VCaP (cell line): Measurements from ENCODE around the gene BTF3.

Experiments used
- H3K27ac ChIP-seq: fragments of 450-650 bp; 2 replicates; pipeline ENCODE4 v1.5.1; 2017
- CTCF ChIP-seq: fragments of 450-650 bp; conservative IDR thresholded peaks from 2 replicates; pipeline ENCODE4 v1.5.1; 2017; ENCODE audit warnings: mild to moderate bottlenecking, moderate library complexity

Gene BTF3

GRCh38 chr5:73472116-73472515 lies 26.1 kb upstream of the BTF3 start:
- TF ChIP-seq CTCF: no peak
- H3K27ac ChIP-seq: no peak overlapping the region

DNA sequence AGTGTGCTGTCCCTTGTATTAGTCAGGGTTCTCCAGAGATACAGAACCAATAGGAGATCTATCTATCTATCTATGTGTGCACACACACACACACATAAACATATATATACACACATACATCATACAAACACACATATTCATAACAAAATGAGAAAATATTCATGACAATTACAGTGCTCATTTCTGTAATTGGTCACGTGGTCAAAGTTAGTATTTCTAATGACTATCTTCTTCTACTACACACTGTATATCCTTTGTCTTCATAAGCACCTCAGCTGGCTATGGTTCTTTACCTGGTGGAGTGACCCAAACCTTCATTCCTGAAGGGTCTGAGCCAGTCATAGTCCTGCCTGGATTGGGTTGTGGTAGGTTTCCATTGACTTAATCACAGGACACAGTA lies 17.7 kb upstream of the BTF3 start:
- no peak overlapping the region for H3K27ac ChIP-seq
- no peak for TF ChIP-seq CTCF

- no peak overlapping the region for H3K27ac ChIP-seq
- TF ChIP-seq CTCF: no peak
These were observed 15.7 kb upstream of the BTF3 start for GRCh38 chr5:73482383-73483136.

- no peak overlapping the region for H3K27ac ChIP-seq
- TF ChIP-seq CTCF: no peak
These were observed 14.6 kb upstream of the BTF3 start for GRCh38 chr5:73483676-73484075.

DNA sequence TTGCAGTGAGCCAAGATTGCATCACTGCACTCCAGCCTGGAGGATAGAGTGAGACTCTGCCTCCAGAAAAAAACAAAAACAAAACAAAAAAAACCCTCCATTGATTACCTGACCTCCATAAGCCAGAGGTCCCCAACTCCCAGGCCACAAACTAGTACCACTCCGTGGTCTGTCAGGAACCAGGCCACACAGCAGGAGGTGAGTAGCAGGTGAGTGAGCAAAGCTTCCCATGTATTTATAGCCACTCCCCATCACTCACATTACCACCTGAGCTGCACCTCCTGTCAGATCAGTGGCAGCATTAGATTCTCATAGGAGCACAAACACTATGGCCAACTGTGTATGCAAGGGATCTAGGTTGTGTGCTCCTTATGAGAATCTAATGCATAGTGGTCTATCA lies 13.7 kb upstream of the BTF3 start:
- TF ChIP-seq CTCF: no peak

GRCh38 chr5:73485715-73486114 lies 12.5 kb upstream of the BTF3 start:
- H3K27ac ChIP-seq: no peak overlapping the region

More for the DNA sequence above, 13.7 kb upstream of the BTF3 start:
- no peak overlapping the region for H3K27ac ChIP-seq

More at GRCh38 chr5:73485715-73486114, 12.5 kb upstream of the BTF3 start:
- TF ChIP-seq CTCF: no peak
